NCI-H1417 (cell line): ENCODE measurements around the gene IL17B.
A peak's percentile ranks its signal among the peaks of the same experiment; 100 is the strongest.

ENCODE experiments used
- DNase-seq, 3 experiments: peaks; one replicate each; lab custom pipeline; 2025; lab: John Stamatoyannopoulos, UW

Gene IL17B, protein sequence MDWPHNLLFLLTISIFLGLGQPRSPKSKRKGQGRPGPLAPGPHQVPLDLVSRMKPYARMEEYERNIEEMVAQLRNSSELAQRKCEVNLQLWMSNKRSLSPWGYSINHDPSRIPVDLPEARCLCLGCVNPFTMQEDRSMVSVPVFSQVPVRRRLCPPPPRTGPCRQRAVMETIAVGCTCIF

DNA sequence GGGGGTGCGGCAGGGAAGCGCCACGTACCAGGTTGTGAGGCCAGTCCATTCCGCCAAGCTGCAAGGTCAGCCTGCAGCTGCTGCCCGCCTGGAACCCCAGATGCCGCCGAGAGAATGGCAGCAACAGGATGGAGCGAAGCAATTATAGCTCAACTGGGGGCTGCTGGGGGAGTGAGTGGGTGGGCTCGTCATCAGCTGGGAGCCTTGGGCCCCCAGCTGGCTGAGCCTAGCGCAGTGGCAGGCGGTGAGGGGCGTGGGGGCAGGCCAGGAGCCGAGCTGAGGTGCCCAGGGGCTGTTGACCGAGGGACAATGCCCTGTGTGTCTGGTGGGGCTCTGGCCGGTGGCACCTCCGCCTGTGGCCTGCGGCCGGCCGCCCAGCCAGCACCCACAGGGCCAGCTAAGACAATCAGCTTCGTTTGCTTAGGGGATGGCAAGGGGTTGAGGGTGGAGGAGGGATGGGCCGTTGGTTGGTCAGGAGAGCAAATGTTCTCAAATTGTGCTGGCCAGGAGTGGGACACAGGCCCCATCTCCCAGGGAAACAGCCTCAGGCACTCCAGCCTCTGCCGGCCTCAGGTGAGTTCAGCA is at the start of gene IL17B:
IL17B (minus strand) TSS at position 116 of the 585 bp plus-strand sequence; CDS start at position 49, 67 bp downstream.
- peak in 1 of 3 experiments; percentile 2 for DNase-seq

DNA sequence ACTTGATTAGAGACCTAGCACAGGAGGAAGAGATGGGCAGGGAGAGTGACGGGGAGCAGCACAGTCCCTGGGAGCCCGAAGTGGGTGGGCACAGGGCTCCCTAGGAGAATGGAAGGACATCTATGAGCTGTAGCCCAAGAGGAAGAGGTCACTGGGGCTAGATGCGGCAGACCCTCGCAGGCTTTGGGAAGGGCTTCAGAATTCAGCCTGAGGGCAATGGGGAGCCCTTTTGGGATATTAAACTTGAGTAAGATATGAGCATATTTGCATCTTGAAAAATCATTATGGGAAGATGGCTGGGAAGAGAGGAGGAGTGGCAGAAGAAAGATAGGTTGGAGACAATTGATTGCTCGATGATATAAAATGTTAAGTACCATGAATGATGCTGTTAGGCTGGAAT is 48.9 kb upstream of the IL17B start:
- DNase-seq, result no peak

DNA sequence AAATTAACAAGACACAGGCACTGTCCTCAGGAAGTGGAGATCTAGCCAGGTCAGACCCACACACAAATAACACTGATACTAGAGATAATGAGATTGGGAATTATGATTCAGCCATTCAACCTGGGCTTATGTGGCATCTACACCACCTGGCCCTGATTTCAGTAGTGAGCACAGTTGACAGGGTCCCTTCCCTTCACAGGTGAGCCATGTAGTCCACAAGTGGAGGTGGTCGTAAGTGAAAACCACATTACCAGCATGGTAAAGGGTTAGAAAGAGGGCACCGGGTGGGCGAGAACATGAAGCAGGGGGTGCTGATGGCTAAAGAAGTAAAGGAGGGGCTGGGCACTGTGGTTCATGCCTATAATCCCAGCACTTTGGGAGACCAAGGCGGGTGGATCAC is 48.3 kb upstream of the IL17B start:
- no peak for DNase-seq

DNA sequence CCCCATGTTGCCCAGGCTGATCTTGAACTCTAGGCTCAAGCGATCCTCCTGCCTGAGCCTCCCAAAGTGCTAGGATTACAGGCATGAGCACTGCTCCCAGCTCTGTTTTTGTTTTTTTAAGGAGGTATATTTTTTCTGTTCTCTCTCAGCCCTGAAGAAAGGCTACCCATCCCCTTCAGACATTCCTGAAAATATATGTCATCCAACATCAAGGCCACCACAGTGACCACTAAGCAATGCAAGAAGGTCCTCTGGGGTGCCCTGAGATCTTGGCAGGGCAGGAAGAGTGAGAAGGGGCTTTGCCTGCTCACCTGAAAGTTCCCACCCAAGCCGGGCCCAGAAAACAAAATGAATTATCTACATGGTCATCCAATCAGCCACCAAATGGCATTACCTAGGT is 47.8 kb upstream of the IL17B start:
- no peak for DNase-seq

DNA sequence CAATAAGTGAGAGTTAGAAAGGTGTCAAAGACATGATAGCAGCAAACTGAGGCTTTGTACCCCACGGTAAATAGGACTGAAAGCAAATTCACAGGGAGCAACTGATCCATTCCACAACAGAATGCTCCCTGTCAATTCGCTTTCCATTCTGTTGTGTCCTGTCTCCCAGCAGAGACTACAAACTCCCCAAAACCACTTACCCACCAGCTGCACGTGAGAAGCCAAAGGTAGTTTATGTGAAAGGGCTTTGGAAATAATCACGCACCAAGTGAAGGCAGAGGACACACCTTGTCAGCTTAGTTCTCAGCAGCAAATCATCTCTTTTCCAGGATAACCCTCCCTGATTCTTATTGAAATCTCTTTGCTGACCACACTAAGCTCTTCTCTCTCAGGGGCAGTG is 46.6 kb upstream of the IL17B start:
- DNase-seq, result no peak

DNA sequence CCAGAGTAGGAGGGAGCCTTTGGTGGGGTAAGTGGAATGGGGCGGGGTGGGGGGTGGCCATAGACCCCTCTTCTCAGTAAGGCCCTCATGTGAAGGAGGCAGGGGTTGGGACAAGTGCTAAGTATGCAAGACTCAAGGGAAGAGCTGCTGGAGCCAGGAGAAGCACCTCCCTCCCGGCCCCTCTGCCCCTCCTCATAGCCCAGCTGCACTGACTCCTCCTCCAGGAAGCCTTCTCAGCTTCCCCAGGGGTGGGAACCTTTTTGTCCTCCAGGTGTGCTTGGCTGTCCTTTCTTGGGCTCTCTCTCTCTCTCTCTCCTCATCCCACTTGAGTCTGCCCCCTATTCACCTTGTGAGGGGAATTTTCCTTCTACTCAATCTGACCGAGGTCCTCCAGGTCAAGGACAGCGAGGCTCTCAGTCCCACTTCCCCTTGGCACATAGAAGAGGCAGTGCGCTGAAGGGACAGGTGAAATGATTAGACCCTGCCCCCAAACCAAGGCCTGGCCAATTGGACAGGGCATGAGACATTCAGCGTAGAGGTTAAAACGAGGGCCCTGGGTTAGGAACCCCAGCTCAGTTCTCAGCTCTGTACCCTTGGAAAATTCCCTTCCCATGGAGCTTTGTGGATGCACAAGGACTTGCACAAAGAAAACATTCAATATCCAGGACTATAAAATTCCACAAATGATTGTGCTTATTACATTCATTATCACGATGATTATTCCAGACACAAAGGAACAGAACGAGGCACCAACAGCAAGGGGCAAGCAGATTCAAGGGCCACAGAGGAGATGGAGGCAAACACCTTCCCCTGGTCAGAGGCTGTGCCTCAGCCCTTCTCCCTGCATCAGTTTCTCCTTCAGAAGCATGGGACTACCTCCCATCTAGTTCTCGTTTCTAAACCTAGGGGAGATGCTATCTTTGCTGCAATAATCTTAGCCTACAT is 45.6 kb upstream of the IL17B start:
- no peak for DNase-seq

DNA sequence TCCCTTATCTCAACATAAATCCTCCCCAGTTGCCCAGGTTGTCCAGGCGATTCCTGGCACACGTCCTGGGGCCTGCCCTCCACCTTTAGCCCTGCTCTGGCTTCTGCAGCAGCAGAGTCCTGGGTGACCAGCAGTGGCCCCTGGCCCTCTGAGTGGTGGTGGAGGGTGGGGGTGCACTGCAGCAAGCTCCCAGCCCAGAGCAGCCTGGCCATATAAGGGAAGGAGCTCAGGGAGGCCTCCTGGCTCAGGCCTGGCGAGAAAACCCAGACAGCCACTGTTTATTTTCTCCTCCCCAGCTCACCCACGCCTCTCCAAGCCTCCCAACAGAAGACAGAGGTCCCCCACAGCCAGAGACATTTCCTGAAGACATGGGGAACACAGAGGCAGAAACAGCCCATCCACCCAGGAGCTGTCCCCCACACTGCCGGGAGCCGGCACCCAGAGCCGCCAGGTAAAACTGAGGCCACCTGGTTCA is 44.7 kb upstream of the IL17B start:
- no peak for DNase-seq

DNA sequence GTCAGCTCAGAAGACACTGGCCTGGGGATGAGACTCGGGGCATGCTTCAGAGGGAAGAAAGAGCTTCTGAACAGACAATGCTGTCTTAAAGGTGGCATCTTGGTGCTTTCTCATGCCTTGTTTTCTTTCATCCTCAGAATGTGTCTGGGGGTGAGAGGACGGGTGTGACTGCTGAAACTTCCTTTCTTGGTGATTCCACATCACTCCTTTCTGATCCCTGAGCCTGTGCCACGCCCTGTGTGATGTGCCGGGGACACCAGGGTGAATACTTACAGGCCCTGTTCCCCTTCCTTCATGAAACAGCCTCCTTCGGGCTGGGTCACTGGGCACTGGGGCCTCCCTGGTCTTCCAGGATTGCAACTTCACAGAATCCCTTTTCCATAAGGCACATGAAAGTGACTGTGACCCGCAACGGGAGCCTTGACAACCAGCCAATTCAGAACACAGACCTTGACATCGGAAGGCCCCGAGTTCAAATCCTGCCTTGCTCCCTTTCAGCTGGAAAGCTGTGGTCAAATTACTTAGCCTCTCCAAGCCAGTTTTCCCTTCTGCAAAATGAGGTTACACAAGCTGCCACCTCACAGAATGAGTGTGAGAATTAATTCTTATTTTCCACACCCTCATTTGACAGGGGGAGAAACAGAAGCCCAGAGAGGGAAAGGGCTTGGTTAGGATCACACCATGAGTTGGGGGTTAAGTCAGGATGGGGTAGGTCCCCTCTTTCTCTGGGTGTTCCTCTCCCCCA is 44.1 kb upstream of the IL17B start:
- no peak for DNase-seq

DNA sequence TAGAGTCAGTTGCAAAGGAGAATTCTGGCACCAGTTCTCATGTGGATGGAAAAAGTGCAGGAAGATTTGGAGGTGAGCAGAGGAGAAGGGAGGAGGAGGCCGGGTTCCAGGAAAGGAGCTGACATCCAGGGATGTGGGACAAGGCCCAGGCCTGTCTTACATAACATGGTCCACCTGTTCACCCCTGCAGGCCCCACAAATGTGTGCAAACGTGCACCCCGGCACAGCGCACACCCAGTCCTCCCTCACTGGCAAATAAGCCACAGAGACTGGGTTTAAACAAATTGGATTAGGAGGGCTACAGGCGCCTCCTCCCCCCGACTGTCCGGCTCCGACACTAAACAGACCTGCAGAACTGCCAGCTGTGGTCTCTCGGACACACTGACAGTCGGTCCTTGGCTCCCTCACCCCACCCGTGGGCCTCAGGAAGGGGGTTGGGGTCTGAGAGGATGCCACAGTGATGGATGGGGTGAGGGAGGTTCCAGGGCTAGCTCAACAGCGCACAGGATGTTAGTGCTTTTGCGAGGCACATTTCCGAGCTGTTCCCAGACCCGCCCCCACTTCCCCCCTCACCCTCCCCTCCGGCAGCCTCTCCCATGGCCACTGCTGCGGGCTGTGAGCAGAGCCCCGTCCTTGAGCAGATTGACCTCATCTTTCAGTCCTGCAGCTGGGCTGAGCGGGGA is 43.4 kb upstream of the IL17B start:
- peak in 1 of 3 experiments; percentile 18 for DNase-seq

DNA sequence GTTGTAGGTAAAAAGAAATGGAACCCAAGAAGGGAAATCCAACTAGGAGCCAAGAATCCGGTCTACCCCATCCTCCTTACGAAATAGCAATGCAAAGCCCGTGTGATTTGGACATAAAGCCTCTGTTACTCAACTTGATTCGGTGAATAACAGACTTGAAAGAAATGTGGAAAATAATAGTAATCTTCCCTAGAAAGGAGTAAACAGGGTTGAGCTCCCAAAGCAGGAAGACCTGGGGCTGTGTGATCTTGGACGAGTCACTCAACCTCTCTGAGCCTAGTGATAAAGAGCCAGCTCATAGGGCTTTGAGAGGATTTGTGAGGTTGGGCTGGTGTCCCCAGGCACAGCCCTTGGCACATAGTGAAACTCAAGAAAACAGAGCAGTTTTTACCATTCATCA is 42.7 kb upstream of the IL17B start:
- DNase-seq, result no peak

DNA sequence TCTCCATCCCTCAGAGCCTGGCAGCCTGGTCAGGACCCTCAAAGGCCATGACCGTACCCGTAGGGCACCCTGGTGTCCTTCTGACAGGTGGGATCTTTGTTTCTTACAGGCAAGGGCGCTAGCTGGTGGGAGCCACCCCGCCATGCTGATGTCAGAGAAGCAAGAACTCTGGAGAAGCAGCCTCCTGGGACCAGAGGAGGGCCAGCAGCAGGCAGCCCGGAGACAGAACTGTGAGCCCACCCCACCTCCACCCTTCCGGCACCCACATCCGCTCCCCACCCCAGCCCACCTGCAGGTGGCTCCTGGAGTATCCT is 42.2 kb upstream of the IL17B start:
- no peak for DNase-seq

DNA sequence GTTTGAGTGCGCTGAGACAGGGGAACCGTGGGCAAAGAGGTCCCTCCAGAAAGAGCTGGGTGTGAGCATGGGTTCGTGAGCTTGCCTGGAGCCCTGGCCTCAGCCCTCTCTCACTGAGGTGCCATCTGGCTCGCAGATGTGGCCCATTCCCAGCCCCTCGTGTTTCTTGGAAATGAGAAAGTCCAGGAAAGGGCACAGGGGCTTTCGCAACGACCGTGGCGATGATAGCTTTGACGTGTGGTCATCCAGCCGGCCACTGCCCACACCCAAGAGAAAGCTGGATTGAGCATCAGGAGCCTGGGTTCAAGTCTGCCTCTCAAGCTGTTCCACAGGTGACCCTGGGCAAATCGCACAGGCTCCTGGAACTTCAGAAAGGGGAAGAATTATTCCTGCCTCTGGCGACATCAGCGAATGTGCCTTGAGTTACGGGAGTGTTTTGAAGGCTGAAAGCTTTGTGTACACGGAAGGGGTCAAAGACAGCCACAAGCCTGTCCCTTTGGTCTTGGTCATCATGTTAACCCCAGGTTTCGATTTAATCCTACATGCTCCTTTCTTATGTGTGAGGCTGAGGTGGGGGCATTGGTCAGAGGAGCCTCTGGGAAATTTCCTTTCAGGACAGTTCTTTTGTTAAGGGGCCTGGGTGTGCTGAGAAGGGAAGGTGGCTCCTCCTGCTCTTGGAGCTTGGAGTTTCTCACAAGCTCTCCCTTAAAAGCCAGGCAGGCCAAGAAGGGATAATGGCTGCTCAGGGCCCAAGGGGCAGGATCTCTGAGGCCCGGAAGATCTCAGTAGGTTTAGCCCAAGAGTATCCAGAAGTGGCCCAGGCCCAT is 41.7 kb upstream of the IL17B start:
- no peak for DNase-seq

DNA sequence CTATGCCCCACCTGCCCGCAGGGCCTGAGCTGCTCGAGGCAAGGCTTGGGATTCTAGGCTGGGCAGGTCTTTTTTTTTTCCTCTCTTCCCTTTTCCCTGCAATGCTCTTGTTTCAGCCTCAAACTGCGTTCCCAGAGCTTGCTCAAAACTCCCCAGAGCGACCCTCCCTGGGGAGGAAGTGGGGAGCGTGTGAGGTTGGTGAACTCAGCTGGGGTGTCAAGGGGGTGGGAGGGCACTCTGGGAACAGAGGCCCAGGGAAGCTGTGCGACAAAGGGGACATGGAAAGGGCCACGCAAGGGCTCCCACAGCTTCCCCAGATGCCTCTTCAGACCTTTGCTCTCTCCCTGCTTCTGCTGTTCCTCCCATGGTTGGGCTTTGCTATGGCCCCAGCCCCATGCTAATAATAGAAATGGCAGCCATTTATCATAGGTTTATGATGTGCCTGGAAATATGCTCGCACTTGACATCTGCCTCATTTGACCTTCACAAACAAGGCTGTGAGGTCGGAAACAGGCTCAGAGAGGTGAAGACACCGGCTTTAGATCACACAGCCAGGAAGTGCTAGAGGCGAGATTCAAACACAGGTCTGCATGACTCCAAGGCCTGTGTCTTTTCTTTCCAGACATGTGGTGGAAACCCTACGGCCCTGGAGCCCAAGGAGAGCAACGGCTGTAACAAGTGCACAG is 40.9 kb upstream of the IL17B start:
- no peak for DNase-seq

DNA sequence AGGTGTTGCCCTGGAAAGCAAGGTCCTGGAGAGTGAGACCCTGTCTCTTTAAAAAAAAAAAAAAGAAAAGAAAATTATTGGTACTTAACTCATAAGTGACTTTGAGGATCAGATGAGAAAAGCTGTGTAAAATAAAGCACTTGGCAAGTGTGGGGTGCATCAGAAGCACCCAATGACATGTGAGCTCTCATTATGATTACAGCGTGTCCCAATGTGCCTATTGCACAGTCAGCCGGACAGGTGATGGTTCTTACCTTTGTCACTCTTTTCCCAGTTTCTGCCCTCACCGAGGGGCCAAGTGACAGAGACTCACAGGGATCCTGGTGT is 40.4 kb upstream of the IL17B start:
- no peak for DNase-seq

DNA sequence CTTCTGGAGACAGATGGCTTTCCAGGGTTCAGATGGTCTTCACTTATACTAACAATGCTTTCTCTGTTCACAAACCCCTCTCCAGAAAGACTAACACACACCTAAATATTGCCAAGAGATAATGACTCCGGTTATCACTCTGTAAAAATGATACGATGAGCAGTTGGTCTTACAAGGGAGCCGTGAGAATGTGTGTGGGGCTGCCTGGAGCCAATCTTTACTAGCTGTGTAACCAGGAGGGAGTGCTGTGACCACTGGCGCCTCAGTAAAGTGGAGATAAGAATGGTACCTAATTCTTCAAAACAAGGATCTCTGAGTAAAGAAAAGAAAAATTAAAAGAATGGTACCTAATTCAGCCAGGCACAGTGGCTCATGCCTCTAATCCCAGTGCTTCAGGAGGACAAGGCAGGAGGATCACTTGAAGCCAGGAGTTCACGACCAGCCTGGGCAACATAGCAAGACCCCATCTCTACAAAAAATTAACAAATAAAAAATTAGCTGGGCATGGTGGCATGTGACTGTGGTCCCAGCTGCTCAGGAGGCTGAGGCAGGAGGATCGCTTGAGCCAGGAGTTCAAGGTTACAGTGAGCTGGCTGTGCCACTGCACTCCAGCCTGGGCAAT is 39.9 kb upstream of the IL17B start:
- DNase-seq, result no peak

DNA sequence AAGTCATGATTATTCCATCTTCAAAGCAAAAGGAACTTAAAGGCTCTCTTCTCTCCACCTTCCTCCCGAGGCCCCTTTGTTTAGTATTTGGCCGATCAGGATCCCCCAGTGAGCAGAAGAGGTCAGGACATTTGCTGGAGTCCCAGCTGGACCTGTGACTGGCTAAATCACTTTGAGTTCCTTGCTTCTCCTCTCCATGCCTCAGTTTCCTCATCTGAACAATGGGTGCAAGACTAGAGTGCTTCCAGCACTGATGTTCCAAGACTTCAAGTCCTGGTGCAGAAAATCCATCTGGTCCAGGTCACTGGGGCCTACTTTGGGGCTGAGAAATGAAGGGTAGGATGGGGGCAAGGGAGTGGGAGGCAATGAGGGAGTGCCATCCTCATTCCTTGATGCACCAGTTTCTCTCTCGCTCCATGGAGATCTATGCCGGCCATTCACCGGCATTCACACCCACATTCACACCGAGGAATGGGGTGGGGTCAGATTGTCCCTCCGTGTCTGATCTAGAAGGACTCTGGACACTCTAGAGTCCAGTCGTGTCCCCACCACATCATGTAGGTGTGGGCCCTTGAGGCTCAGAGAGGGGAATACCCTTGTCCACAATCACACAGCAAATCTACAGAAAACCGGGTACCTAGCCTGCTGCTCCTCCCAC is 38.7 kb upstream of the IL17B start:
- DNase-seq, result no peak

DNA sequence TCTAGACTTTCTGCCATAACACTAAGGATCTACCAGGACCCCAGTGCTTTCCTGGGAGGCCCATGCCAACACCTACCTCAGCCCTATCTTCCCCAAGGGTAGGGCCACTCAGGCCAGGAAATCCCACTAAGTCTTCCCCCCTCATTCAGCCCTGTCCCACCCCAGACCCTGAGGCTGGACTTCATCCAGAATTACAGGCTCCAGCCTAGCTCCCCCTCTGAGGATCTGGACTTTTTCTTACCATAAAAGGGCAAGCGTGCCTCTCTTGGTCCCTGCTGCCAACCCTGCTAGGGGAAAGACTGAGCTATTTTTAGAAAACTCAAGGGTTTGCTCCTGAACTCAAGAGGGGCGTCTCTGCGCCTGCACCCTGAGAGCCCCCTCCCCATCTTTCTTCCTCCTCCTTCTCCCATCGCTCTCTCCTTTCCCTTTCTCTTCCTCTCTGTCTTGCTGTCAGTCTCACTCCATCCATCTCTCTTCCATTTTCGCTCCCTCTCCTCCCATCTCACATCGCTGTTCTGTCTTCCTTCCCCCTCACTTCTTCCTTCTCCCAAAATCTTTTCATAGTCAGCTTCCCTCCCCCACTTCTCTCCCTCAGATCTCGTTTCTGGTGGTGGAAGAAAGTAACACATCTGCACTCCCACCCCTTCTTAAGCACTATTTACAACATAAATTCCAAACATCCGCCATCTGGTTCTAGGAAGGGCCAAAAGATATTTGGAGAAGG is 38.1 kb upstream of the IL17B start:
- DNase-seq, result no peak

DNA sequence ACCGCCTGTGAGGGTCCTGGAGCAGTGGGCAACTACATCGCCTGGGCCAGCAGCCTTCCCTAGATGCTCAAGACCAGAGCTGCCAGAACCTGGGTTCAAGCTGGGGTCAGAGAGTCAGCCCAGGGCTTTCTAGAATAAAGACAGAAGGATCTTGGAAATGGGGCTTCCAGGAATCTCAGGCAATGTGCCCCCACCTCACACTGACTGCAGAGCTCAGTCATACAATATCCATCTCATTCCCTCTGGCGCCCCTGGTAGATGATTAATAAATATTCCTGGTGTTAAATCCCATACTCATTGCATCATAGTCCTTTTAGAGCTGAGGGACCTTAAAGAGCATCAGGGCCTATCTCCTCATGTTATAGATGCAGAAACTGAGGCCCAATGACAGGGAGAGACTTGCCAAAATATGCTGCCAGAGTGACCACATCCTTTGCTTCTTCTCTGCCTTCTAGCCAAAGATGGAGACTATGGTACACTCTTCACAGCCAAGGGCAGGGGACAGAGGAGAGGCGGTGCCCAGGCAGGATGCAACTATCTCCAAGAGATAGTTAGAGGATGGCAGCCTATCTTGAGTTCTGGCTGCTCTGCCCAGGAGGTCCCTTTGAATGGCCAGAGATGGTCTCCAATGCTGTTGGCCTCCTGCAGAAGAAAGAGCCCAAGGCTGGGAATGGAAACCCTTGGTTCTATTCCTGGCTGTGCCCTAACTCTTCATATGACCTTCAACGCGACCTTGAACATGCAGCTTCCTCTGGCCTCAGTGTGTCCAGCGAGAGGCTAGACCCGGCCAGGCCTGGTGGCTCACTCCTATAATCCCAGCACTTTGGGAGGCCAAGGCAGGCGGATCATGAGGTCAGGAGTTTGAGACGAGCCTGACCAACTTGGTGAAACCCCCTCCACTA is 36.2 kb upstream of the IL17B start:
- no peak for DNase-seq
